HUES48 (cell line): ENCODE measurements around the gene RPTOR.

ENCODE experiments used
- H3K27ac ChIP-seq: one replicate; pipeline ENCODE4 v1.7.0; 2013; ENCODE audit warnings: low read depth, low read length, inconsistent platforms
- H3K27me3 ChIP-seq: 2 replicates; pipeline ENCODE4 v1.6.1; 2013; ENCODE audit warnings: mild to moderate bottlenecking, low read length; ENCODE audit not compliant: control insufficient read depth, insufficient read depth
- H3K36me3 ChIP-seq: 2 replicates; pipeline ENCODE4 v1.6.1; 2013; ENCODE audit warnings: low read length; ENCODE audit not compliant: control insufficient read depth, insufficient read depth
- H3K4me1 ChIP-seq: 2 replicates; pipeline ENCODE4 v1.6.1; 2013; ENCODE audit warnings: mild to moderate bottlenecking, low read length; ENCODE audit not compliant: control insufficient read depth, insufficient read depth
- H3K4me3 ChIP-seq: 2 replicates; pipeline ENCODE4 v1.5.1; 2013; ENCODE audit warnings: mild to moderate bottlenecking, low read depth, low read length
- H3K9ac ChIP-seq: 2 replicates; pipeline ENCODE4 v1.6.1; 2013; ENCODE audit warnings: mild to moderate bottlenecking, low read depth, low read length, moderate library complexity
- H3K9me3 ChIP-seq: 2 replicates; pipeline ENCODE4 v1.6.1; 2013; ENCODE audit warnings: low read length; ENCODE audit not compliant: control insufficient read depth, insufficient read depth

Gene RPTOR

DNA sequence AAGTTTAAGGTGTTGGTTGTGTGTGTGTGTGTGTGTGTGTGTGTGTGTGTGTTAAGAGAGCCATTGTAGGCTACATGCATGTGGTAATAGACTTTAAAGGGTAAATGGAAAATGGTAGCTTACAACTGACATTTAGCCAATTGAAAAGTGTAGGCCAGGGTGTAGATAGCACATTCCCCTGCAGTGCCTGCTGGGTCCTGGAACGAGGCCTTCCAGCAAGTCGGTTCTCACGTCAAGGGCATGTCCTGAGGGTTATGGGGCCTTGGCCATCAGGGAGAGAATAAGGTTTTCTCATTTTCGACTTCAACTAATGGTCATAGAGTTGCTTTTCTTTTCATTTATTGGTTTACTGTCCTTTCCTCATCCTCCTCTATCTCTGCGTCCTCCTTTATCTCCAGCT is 65.1 kb downstream of the RPTOR start:
- Histone ChIP-seq H3K4me3 (no peak overlapping the region), H3K36me3 (no peaks in the 10 kb centered on the region), H3K27ac (no peak overlapping the region), H3K9ac (no peak overlapping the region), H3K27me3 (no peaks in the 10 kb centered on the region), H3K9me3 (no peaks in the 10 kb centered on the region), H3K4me1 (no peaks in the 10 kb centered on the region)

DNA sequence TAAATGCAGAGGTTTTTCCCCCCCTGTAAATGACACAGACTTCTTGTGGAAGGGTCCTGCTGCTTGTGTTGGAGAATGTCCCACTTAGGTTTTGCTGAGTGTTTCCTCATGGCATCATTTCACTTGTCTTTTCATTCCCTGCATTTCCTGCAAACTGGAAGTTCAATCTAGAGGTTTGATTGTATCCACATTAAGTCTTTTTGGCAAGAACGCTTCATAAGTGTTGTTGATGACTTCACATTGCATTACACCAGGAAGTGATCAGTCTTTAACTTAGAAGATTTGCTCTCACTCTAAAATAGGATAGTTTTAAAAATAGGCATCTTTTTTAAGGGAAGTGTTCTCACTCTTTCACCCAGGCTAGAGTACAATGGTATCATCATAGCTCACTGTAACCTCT is 67.2 kb downstream of the RPTOR start:
- Histone ChIP-seq H3K4me1 (no peaks in the 10 kb centered on the region), H3K27me3 (no peaks in the 10 kb centered on the region), H3K36me3 (no peaks in the 10 kb centered on the region), H3K4me3 (no peak overlapping the region), H3K9me3 (no peaks in the 10 kb centered on the region), H3K27ac (no peak overlapping the region), H3K9ac (no peak overlapping the region)

GRCh38 chr17:80612997-80613731 is 68.5 kb downstream of the RPTOR start:
- H3K4me3 ChIP-seq = no peak overlapping the region
- H3K27ac ChIP-seq = no peak overlapping the region
- no peaks in the 10 kb centered on the region for H3K36me3 ChIP-seq
- H3K9me3 ChIP-seq = no peaks in the 10 kb centered on the region
- H3K27me3 ChIP-seq = no peaks in the 10 kb centered on the region
- H3K9ac ChIP-seq = no peak overlapping the region
- no peaks in the 10 kb centered on the region for H3K4me1 ChIP-seq

- H3K36me3 ChIP-seq = no peaks in the 10 kb centered on the region
- H3K27ac ChIP-seq = no peak overlapping the region
- H3K27me3 ChIP-seq = no peaks in the 10 kb centered on the region
- no peak overlapping the region for H3K4me3 ChIP-seq
- H3K4me1 ChIP-seq = no peaks in the 10 kb centered on the region
- no peaks in the 10 kb centered on the region for H3K9me3 ChIP-seq
- H3K9ac ChIP-seq = no peak overlapping the region
Measured at GRCh38 chr17:80613732-80614071, 69.1 kb downstream of the RPTOR start.

DNA sequence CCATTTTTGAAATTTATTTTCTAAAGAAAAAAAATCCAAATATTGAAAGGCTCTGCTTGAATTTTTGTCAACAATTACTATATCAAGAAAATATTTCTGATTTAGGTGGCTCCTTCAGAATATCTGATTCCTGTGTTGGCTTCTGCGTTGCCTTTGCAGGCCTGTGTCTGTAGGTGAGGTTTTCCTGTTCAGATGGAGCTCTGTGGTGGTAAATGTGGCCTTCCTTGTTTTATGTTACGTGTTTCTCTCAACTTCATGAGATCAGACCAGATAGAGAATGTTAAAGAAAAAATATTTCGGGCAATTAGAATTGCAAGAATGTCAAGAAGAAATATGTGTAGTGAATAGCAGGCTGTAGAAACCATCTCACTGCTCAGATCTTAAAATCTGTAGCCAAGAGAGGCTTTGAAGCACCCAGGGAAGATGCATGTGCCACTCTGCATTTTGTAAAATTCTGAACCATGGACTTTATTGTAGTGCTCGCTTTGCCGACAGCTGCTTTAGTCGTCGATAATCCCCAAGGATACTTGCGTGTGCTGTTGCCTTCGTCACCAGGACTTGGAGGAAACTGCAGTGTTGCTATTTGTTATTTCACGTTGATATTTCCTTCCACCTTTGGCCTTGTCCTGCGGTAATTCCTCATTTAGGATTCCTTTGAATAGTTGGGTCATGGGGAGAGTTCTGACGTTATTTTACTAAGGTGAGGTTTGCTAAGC is 69.9 kb downstream of the RPTOR start:
- H3K4me1 ChIP-seq = no peaks in the 10 kb centered on the region; the same call in 1 of the 2 replicates
- no peak overlapping the region for H3K9ac ChIP-seq
- no peaks in the 10 kb centered on the region for H3K36me3 ChIP-seq
- no peak overlapping the region for H3K4me3 ChIP-seq
- H3K27ac ChIP-seq = no peak overlapping the region
- no peaks in the 10 kb centered on the region for H3K9me3 ChIP-seq
- H3K27me3 ChIP-seq = no peaks in the 10 kb centered on the region

GRCh38 chr17:80615376-80615775 is 70.7 kb downstream of the RPTOR start:
- H3K36me3 ChIP-seq = no peaks in the 10 kb centered on the region
- no peak overlapping the region for H3K9ac ChIP-seq
- H3K27me3 ChIP-seq = no peaks in the 10 kb centered on the region
- H3K27ac ChIP-seq = no peak overlapping the region
- no peak overlapping the region for H3K4me3 ChIP-seq
- H3K4me1 ChIP-seq = no peaks in the 10 kb centered on the region; the same call in 1 of the 2 replicates
- no peaks in the 10 kb centered on the region for H3K9me3 ChIP-seq

- Histone ChIP-seq H3K4me3 (no peak overlapping the region), H3K27ac (no peak overlapping the region), H3K36me3 (no peaks in the 10 kb centered on the region), H3K4me1 (peaks cover 4% of the 10 kb centered on the region), H3K9ac (no peak overlapping the region), H3K9me3 (no peaks in the 10 kb centered on the region), H3K27me3 (no peaks in the 10 kb centered on the region)
Measured at GRCh38 chr17:80616705-80617104, 72.1 kb downstream of the RPTOR start.

GRCh38 chr17:80618304-80618703 is 73.7 kb downstream of the RPTOR start:
- no peak overlapping the region for H3K9ac ChIP-seq
- H3K4me3 ChIP-seq = no peak overlapping the region
- H3K27ac ChIP-seq = no peak overlapping the region
- H3K9me3 ChIP-seq = no peaks in the 10 kb centered on the region
- peaks cover 4% of the 10 kb centered on the region for H3K4me1 ChIP-seq
- H3K36me3 ChIP-seq = no peaks in the 10 kb centered on the region
- H3K27me3 ChIP-seq = no peaks in the 10 kb centered on the region

GRCh38 chr17:80619535-80620235 is 75.0 kb downstream of the RPTOR start:
- Histone ChIP-seq H3K36me3 (no peaks in the 10 kb centered on the region), H3K9me3 (no peaks in the 10 kb centered on the region), H3K9ac (no peak overlapping the region), H3K4me3 (no peak overlapping the region), H3K27me3 (no peaks in the 10 kb centered on the region), H3K4me1 (peaks cover 4% of the 10 kb centered on the region), H3K27ac (no peak overlapping the region)

- H3K9ac ChIP-seq = no peak overlapping the region
- no peaks in the 10 kb centered on the region for H3K9me3 ChIP-seq
- no peaks in the 10 kb centered on the region for H3K27me3 ChIP-seq
- H3K4me3 ChIP-seq = no peak overlapping the region
- peaks cover 3% of the 10 kb centered on the region; the same call in 1 of the 2 replicates for H3K36me3 ChIP-seq
- peaks cover 4% of the 10 kb centered on the region for H3K4me1 ChIP-seq
- H3K27ac ChIP-seq = no peak overlapping the region
Measured at GRCh38 chr17:80621335-80621996, 76.8 kb downstream of the RPTOR start.
